ENCODE results near the gene PRRT4.

DNA sequence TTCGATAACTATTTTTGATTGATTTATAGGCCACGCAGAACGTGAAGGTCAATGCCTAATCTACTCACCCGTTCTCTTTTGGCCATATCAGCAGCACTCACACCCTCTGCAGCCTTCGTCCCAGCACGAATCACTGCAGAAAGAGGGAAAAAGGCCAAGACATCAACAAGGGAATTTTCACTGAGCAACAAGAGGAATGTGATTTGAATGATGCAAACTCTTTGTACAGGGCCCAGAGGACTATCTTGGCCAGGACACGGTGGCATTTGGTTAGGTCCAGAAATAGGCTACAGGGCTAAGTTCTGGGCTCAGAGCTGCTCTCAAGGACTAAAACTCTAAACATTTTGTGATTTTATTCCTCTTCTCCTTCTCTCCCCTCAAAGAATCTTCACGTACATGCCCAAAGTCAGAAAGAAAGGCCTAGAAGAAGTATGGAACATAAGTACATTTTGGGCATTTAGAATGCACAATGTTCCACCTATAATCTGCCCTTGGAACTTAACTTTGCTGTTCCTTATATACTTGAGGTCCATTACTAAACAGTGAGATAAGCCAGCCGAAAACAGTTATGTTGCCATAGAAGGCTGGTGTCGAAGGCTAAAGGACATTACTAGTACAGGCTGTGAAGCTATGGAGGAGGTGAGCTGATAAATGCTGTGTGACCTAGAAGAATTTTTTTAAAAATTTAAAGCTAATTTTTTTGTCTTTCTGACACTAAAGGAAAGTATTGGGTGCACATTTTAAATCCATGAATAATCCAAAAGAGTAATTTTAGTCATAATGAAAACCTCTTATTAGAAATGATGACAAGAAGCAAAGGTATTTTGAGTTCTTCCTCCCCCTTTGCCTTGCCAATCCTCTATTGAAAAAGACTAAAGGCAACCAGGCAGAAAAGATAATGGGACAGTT, 37.8 kb downstream of the PRRT4 start:
- TF ChIP-seq, protein P1, sequence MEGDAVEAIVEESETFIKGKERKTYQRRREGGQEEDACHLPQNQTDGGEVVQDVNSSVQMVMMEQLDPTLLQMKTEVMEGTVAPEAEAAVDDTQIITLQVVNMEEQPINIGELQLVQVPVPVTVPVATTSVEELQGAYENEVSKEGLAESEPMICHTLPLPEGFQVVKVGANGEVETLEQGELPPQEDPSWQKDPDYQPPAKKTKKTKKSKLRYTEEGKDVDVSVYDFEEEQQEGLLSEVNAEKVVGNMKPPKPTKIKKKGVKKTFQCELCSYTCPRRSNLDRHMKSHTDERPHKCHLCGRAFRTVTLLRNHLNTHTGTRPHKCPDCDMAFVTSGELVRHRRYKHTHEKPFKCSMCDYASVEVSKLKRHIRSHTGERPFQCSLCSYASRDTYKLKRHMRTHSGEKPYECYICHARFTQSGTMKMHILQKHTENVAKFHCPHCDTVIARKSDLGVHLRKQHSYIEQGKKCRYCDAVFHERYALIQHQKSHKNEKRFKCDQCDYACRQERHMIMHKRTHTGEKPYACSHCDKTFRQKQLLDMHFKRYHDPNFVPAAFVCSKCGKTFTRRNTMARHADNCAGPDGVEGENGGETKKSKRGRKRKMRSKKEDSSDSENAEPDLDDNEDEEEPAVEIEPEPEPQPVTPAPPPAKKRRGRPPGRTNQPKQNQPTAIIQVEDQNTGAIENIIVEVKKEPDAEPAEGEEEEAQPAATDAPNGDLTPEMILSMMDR (IDR thresholded peaks at IDR 0.05): no peak
- no peak for TF ChIP-seq POLR2A (IDR thresholded peaks at IDR 0.05)

All from testis (tissue), 2 donors.